Stimulated activated CD4-positive, alpha-beta T cell treated with anti-CD3 and anti-CD28 coated beads, Interleukin-1b, Interleukin-23, amount 100 ng/mL, for 4 hours (primary cell): ENCODE measurements around the gene TCEA3.

Source experiments
- DNase-seq, 2 donors: peaks; one replicate each; pipeline ENCODE4 v3.0.0-alpha.2; 2020; ENCODE audit warnings: low read depth in 2 of 2

Gene TCEA3

DNA sequence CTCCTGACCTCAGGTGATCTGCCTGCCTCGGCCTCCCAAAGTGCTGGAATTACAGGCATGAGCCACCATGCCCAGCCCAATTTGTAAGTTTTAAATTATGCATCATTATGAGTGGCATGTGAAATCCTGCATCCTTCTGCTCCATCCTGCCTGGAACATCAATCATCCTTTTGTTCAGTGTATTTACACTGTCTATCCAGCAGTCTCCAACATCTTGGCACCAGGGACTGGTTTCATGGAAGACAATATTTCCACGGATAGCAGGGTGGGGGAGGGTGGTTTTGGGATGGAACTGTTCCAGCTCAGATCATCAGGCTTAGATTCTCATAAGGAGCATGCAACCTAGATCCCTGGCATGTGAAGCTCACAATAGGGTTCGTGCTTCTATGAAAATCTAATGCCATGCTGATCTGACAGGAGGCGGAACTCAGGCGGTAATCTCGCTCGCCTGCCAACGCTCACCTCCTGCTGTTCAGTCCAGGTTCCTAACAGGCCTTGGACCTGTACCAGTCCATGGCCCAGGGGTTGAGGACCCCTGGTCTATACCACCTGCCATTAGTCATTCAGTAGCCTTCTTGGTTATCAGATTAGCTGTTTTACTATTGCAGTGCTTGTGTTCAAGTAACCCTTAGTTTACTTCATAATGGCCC lies 22.2 kb upstream of the TCEA3 start:
- DNase-seq = no peak

DNA sequence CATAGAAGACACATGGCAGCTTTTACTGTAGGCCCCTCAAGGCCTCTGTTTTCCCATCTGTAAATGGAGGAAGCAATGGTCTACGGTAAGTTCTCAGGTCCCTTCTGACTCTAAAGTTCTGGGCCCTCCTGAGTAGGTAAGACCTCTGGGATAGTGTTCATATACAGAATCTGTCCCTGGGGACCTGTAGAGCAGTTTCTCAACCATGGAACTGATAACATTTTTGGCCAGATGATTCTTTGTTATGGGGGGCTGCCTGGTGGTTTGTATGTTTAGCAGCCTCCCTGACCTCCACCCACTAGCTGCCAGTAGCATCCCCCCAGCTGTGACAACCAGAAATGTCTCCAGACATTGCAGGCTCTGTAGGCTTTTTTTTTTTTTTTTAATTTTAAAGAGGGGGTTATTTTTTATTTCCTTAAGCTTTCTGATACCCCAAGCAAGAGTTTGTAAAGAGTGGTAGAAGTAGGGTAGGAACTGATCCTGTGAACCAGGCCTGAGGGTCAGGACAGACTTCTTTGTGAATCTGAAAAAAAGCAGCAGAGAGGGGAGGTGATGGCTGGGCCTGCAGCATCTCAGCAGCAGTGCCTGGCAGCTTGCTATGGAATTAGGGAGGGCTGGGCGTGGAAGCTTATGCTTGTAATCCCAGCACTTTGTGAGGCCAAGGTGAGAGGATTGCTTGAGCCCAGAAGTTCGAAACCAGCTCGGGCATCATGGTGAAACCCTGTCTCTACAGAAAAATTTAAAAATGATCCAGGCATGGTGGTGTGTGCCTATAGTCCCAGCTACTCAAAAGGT lies 20.2 kb upstream of the TCEA3 start:
- no peak for DNase-seq

GRCh38 chr1:23444104-23444533 lies 19.6 kb upstream of the TCEA3 start:
- no peak for DNase-seq

GRCh38 chr1:23442751-23443150 lies 18.2 kb upstream of the TCEA3 start:
- DNase-seq = no peak

- no peak for DNase-seq
Measured at GRCh38 chr1:23441446-23442148, 17.0 kb upstream of the TCEA3 start.

DNA sequence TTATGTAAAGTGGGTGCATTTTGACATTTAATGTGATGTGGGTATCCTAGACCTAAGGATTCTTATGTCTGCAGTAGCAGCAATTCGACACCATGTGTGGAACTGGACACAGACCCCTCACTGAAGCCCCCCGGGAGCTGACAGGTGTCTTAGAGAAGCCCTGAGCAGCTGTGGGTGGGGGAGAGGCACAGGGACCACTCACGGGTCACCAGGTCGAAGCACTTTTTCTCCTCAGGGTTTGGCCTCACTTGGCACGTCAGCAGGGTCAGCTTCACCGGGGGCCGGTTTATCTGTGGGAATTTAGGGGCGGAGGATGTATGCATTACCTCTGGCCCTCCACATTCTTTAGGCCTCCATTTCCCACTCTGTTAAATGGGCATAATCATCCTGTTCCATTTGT lies 14.0 kb upstream of the TCEA3 start:
- DNase-seq = no peak

DNA sequence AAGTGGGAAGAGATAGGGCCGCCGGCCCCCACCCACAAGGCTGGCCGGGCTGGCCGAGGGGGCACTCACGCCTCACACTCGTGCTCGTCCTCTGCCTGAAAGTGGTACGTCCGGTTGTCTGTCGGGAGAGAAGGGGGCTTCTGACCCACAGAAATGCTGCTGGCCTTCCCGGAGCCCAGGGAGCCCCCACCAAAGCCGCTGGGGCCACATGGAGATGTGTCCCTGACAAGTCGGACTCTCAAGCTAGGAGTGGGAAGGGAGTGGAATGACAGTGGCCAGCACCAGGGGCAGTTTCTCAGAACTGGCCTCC lies 12.8 kb upstream of the TCEA3 start:
- no peak for DNase-seq

- DNase-seq = no peak
Measured at GRCh38 chr1:23436520-23437354, 12.2 kb upstream of the TCEA3 start.

DNA sequence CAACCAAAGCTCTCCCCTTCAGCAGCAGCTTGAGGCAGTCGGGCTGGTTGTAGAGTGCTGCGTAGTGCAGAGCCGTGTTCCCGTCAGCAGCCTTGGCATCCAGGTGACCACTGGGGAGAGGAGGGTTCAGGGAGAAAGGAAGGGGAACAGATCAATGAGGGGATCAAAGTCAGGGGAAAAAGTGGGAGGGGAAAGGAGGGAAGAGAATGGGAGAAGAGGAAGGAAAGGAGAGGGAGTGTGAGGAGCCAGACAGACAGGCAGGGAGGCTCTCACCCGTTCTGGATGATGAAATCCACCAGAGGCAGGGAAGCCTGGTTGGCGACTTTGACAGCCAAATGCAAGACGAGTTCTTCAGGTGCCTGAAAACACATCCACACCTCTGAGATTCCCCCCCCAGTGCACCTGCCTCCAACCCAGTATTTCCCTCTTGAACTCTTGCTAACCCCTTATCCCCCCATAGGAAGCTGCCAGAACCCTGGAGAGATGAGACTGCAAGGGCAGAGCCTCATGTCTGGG lies 9.8 kb upstream of the TCEA3 start:
- DNase-seq = no peak

GRCh38 chr1:23433122-23433521 lies 8.6 kb upstream of the TCEA3 start:
- DNase-seq = no peak

GRCh38 chr1:23431431-23431830 lies 6.9 kb upstream of the TCEA3 start:
- no peak for DNase-seq

DNA sequence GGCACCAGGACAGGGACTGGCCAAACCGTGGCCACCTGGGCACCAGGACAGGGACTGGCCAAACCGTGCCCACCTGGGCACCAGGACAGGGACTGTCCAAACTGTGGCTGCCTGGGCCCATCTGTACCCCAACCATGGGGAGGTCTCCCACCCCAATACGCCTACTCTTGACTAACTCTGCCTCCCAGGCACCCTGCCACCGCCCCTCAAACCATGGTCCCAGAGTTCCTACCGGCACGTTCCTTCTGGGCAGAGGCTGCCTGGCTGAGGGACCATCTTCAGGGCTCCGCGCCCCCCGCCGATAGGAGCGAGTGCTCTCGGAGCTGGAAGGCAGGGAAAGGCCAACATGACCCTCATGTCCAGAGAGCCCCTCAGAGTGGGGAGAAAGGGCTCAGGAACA lies 6.3 kb upstream of the TCEA3 start:
- DNase-seq = no peak

GRCh38 chr1:23428136-23428905 lies 3.8 kb upstream of the TCEA3 start:
- no peak for DNase-seq

DNA sequence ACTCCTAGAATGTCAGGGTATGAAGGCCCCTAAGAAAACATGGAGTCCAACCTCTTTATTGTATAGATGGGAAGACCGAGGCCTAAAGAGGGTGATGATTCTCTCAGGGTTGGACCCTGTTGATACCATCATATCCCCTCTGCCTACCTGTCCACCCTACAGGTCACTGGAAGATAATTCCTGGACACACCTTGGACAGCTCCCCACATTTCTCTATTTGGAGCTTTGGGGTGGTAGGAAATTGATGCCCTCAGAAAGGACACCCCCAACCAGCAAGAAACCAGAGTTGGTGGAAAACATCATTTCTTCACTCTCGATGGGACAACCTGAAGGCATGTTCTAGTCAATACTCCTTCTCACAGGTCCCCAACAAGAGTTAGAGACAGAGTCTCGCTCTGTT lies 3.0 kb upstream of the TCEA3 start:
- DNase-seq = no peak

- DNase-seq = no peak
Measured at GRCh38 chr1:23426828-23427227, 2.3 kb upstream of the TCEA3 start.

GRCh38 chr1:23425193-23425494 lies 596 bp upstream of the TCEA3 start:
- DNase-seq = no peak

DNA sequence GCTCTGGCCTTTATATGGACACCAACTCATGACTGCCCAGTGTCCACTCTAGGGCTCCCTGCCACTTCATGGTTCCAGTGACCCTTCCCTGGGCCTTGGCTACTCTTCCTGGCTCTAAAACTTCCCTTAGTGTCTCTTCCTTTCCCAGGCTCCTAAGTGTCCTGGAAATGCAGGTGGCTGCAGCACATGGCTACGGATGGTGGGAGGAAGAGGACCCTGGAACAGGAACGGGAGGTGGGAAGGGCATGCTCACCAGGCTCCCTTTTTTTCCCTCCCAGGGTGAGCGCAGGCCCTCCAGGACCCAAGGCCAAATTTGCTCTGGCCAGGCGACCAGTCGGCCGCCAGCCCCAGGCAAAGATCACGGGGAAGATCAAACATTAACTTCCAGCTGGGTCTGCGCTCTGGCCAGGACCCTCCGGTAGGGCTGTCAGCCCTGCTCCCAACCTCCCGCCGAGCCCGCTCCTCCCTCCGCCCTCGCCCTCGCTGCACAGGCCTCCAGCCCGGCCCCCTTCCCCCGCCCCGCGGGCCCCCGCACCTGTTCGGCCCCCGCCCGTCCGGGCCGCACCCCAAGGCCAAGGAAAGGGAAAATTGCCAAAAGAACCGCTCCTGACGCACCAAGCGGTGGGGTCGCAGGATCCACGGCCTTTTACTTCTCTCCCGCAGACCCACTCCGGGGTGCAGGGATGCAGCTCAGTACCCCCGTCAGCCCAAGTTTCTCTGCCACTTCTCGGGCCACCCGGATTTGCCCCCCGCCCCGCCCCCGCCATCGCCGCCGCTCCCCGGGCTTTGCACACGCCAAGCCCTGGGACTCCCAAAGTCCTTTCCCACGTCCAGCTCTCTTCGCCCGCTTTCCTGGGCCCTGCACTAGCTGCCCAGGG lies 894 bp downstream of the TCEA3 start:
- DNase-seq = no peak

DNA sequence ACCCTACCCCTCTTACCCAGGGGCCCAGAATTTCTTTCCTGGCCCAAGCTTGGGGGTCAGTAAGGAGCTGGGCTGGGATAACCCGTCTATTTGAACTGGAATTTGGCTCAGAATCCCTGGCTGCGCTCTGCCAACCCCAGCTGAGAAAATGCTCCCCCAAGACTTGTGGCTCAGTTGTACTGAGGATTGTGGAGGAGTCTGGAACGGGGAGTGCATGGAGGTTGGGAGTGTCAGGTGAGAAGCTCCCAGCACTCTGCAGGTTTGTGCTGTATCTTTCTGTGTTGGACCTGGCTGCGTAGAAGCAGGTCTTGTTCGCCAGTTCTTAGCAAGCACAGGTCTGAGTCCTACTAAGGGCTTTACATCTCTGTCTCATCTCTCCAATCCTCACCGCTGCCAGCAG lies 1.6 kb downstream of the TCEA3 start:
- no peak for DNase-seq

- DNase-seq = no peak
Measured at GRCh38 chr1:23422241-23422877, 2.2 kb downstream of the TCEA3 start.

- DNase-seq = no peak
Measured at GRCh38 chr1:23421753-23422240, 2.8 kb downstream of the TCEA3 start.
